ENCODE results near the gene RAG2. TPM values are rescaled to one million over a fixed set of nuclear protein-coding genes. Genes with fewer than 3 reads are reported as not detected.
A peak's percentile ranks its signal among the peaks of the same experiment; 100 is the strongest.

Gene RAG2
- total and polyA plus RNA-seq, 2 donors (not counting 3 experiments of a cell fraction or from before 2014, with no cell fraction given): not detected

DNA sequence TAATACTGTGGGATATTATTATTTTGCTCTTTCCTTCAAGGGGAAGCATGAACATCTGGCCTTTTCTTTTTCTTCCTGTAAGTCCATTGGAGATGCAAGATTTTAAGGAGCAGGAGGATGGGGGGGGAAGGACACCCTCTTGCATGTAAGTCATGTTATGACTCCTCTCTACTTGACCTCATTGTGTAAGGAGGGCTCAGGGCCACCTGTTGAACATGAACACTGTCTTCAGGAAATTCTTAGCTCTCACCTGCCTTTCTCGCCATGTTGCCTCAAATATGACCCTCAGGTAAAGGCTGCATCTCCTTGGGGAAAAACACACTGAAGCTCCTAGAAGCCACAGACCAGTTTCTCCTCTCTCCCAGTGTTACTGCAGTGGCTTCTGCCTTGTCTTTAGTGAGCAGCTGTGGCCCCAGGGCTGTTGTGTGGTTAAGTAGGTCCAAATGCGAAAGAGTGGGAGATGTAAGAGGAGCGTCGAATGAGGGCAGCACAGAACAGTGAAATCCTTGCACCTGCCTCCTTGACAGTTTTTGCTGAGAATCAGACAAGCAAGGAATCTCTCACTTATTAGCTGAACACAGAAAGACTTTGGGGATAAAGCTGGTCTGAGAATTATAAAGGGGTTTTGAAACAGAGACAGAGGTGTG is 31.5 kb downstream of the RAG2 start:
- H3K36me3 ChIP-seq (ENCODE audit: control insufficient read depth in 2 of 2, extremely low read depth in 1 of 2, insufficient read depth in 2 of 2, low read length in 2 of 2): no peaks in the 10 kb centered on the region
- no peaks in the 10 kb centered on the region for H3K9me3 ChIP-seq (replicated peaks; ENCODE audit: control insufficient read depth, insufficient read depth, low read length)
- H3K4me1 ChIP-seq (ENCODE audit: control insufficient read depth, extremely low read depth, insufficient read depth, low read length): no peaks in the 10 kb centered on the region
- ChIA-PET CTCF (interaction anchor here (0.8 to 7.8 kb wide), 4 partner anchors 28 to 181 kb away, joined by 3 to 201 read pairs (median 78); partner anchors contain the start of gene IFTAP), POLR2A (no interaction called here)
- H3K27me3 ChIP-seq (ENCODE audit: control insufficient read depth in 2 of 2, insufficient read depth in 2 of 2, low read length in 2 of 2): peaks cover 4 to 27% of the 10 kb centered on the region in 2 experiments
- no peak overlapping the region for H3K27ac ChIP-seq (ENCODE audit: insufficient read depth, low read depth, low read length)
- dilution Hi-C loops (cut with MboI; ENCODE audit: extremely low pct_ligation_motif_present, low sequenced_read_pairs) (no loop called here), intact Hi-C loops (cut with micrococcal nuclease) (no loop called here)
- H4K20me1 ChIP-seq (replicated peaks; ENCODE audit: control insufficient read depth, extremely low read depth, insufficient read depth, low read length): no peaks in the 10 kb centered on the region
- no peak overlapping the region for H3K4me2 ChIP-seq (ENCODE audit: insufficient read depth, low read length)
- H3K4me3 ChIP-seq (replicated peaks in 1 of 3; ENCODE audit: insufficient read depth in 1 of 3, low read depth in 1 of 3, low read length in 3 of 3): no peak overlapping the region
- H3K9ac ChIP-seq (replicated peaks; ENCODE audit: extremely low read depth, insufficient read depth, low read length): no peak overlapping the region
- H3K79me2 ChIP-seq (ENCODE audit: control insufficient read depth, insufficient read depth, low read length): no peaks in the 10 kb centered on the region
- FAIRE-seq (no peak), DNase-seq (ENCODE audit: low read depth, low spot score) (no peak)
- BruUV-seq (replicated peaks): no TSS peak
- H3K9me1 ChIP-seq (replicated peaks; ENCODE audit: control insufficient read depth, extremely low read depth, insufficient read depth, low read length): no peaks in the 10 kb centered on the region
- no peak overlapping the region for H2AFZ ChIP-seq (ENCODE audit: low read depth, low read length)
- TF ChIP-seq MYC (IDR thresholded peaks at IDR 0.05; ENCODE audit: low read depth, low read length): no peak
- TF ChIP-seq EZH2 (IDR thresholded peaks at IDR 0.05; ENCODE audit: borderline replicate concordance, low read depth, low read length, severe bottlenecking): no peak

DNA sequence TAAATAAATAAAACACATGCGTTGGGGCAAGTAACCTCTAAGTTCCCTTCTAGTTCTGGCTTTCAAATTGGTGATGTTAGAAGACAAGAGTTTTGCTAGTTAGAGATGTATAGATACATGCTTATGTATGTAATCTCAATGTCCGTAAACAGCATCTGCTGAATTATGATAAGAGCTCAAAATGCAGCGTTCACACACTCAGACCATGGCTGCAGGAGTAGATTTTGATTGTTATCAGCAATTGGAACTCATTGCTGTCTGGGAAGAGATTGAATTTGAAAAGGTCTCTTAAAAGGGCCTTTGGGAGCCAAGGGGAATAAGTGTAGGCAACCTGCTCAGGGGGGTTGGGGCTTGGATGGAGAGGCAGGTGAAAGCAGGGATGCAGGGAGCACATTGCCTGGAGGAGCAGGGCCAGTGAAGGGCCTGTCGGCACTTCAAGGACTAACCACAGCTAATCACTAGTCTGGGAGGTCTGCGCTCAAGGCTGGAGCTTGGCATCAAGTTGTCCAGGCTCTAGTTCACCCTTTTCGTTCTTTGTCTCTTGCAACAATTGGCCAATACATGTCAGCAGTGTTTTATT is 32.9 kb downstream of the RAG2 start:
- POLR2A ChIA-PET: no interaction called here
- Histone ChIP-seq H3K4me2 (ENCODE audit: insufficient read depth, low read length) (no peak overlapping the region), H3K36me3 (ENCODE audit: control insufficient read depth in 2 of 2, extremely low read depth in 1 of 2, insufficient read depth in 2 of 2, low read length in 2 of 2) (no peaks in the 10 kb centered on the region), H3K4me3 (replicated peaks in 1 of 3; ENCODE audit: insufficient read depth in 1 of 3, low read depth in 1 of 3, low read length in 3 of 3) (no peak overlapping the region), H3K9ac (replicated peaks; ENCODE audit: extremely low read depth, insufficient read depth, low read length) (no peak overlapping the region), H2AFZ (ENCODE audit: low read depth, low read length) (no peak overlapping the region), H3K9me1 (replicated peaks; ENCODE audit: control insufficient read depth, extremely low read depth, insufficient read depth, low read length) (no peaks in the 10 kb centered on the region), H3K27ac (ENCODE audit: insufficient read depth, low read depth, low read length) (no peak overlapping the region), H3K4me1 (ENCODE audit: control insufficient read depth, extremely low read depth, insufficient read depth, low read length) (no peaks in the 10 kb centered on the region), H3K79me2 (ENCODE audit: control insufficient read depth, insufficient read depth, low read length) (no peaks in the 10 kb centered on the region), H4K20me1 (replicated peaks; ENCODE audit: control insufficient read depth, extremely low read depth, insufficient read depth, low read length) (no peaks in the 10 kb centered on the region), H3K9me3 (replicated peaks; ENCODE audit: control insufficient read depth, insufficient read depth, low read length) (no peaks in the 10 kb centered on the region), H3K27me3 (ENCODE audit: control insufficient read depth in 2 of 2, insufficient read depth in 2 of 2, low read length in 2 of 2) (peaks cover 4 to 27% of the 10 kb centered on the region in 2 experiments)
- intact Hi-C loops (cut with micrococcal nuclease): no loop called here
- DNase-seq (ENCODE audit: low read depth, low spot score) (peak; percentile 3), FAIRE-seq (no peak)
- TF ChIP-seq JUN (IDR thresholded peaks at IDR 0.05; ENCODE audit: borderline replicate concordance, insufficient read depth, insufficient read length, low read depth) (no peak), MYC (IDR thresholded peaks at IDR 0.05; ENCODE audit: low read depth, low read length) (no peak), CTCF (IDR thresholded peaks at IDR 0.05; ENCODE audit: extremely low read depth in 1 of 2, insufficient read depth in 1 of 2, low read depth in 1 of 2, low read length in 2 of 2) (no peak), POLR2A (IDR thresholded peaks at IDR 0.05; ENCODE audit: low read depth, low read length) (no peak), GATA2 (IDR thresholded peaks at IDR 0.05; ENCODE audit: insufficient read depth, insufficient read length, low read depth, low read length) (no peak), EZH2 (IDR thresholded peaks at IDR 0.05; ENCODE audit: borderline replicate concordance, low read depth, low read length, severe bottlenecking) (no peak), POLR2AphosphoS5 (IDR thresholded peaks at IDR 0.05; ENCODE audit: insufficient read depth, low read depth, low read length) (no peak), FOS (IDR thresholded peaks at IDR 0.05; ENCODE audit: borderline replicate concordance, insufficient read depth, low read length) (no peak)
- TF ChIP-seq, protein P1, sequence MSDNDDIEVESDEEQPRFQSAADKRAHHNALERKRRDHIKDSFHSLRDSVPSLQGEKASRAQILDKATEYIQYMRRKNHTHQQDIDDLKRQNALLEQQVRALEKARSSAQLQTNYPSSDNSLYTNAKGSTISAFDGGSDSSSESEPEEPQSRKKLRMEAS (IDR thresholded peaks at IDR 0.05; ENCODE audit: insufficient read depth, insufficient read length): no peak
- CTCF ChIA-PET: interaction anchor here (0.7 to 7.8 kb wide), 26 partner anchors 10 to 185 kb away, joined by 3 to 201 read pairs (median 8); partner anchors contain the start of gene IFTAP
- no TSS peak for BruUV-seq (replicated peaks)
- dilution Hi-C loops (cut with MboI; ENCODE audit: extremely low pct_ligation_motif_present, low sequenced_read_pairs): no loop called here

All from endothelial cell of umbilical vein (primary cell).